ENCODE results near the gene CCNK. TPM values are rescaled to one million over a fixed set of nuclear protein-coding genes. Genes with fewer than 3 reads are reported as not detected.

Gene CCNK
- total RNA-seq, 4 donors from 2014 or later: 25.7 to 61.9 (median 37.0) TPM

GRCh38 chr14:99559286-99559990, 78.2 kb downstream of the CCNK start:
- Histone ChIP-seq H3K27me3 (no peaks in the 10 kb centered on the region), H3K27ac (no peak overlapping the region), H3K4me1 (peaks cover 0 to 65% (median 1%) of the 10 kb centered on the region in 4 donors), H3K9me3 (no peaks in the 10 kb centered on the region), H3K4me3 (no peak overlapping the region), H3K36me3 (no peaks in the 10 kb centered on the region)
- no peak for DNase-seq
- TF ChIP-seq CTCF (IDR thresholded peaks at IDR 0.05) (no peak), POLR2A (IDR thresholded peaks at IDR 0.05) (no peak)

- no peak overlapping the region for H3K27ac ChIP-seq
- no peaks in the 10 kb centered on the region for H3K27me3 ChIP-seq
- no peaks in the 10 kb centered on the region for H3K36me3 ChIP-seq
- peak in 1 of 3 donors; percentile 43 for DNase-seq
- TF ChIP-seq POLR2A (IDR thresholded peaks at IDR 0.05) (no peak), CTCF (IDR thresholded peaks at IDR 0.05) (no peak)
- no peak overlapping the region for H3K4me3 ChIP-seq
- H3K4me1 ChIP-seq: peaks cover 0 to 65% (median 1%) of the 10 kb centered on the region in 4 donors
- no peaks in the 10 kb centered on the region for H3K9me3 ChIP-seq
Observed at GRCh38 chr14:99560403-99560802, 79.2 kb downstream of the CCNK start.

GRCh38 chr14:99560922-99561683, 79.9 kb downstream of the CCNK start:
- TF ChIP-seq CTCF (IDR thresholded peaks at IDR 0.05) (no peak), POLR2A (IDR thresholded peaks at IDR 0.05) (no peak)
- H3K27me3 ChIP-seq: no peaks in the 10 kb centered on the region
- DNase-seq: peak in 1 of 3 donors; percentile 50
- H3K4me1 ChIP-seq: peaks cover 0 to 66% (median under 1%) of the 10 kb centered on the region in 4 donors
- H3K4me3 ChIP-seq: no peak overlapping the region
- H3K36me3 ChIP-seq: no peaks in the 10 kb centered on the region
- H3K9me3 ChIP-seq: no peaks in the 10 kb centered on the region
- peak overlapping the region in 1 of 4 donors; percentile 49 for H3K27ac ChIP-seq

GRCh38 chr14:99561864-99562263, 80.7 kb downstream of the CCNK start:
- Histone ChIP-seq H3K36me3 (no peaks in the 10 kb centered on the region), H3K4me3 (no peak overlapping the region), H3K27me3 (no peaks in the 10 kb centered on the region), H3K9me3 (no peaks in the 10 kb centered on the region), H3K4me1 (peaks cover 0 to 71% (median 2%) of the 10 kb centered on the region in 4 donors), H3K27ac (peak overlapping the region in 2 of 4 donors; percentile 46 to 49)
- no peak for TF ChIP-seq POLR2A (IDR thresholded peaks at IDR 0.05)
- TF ChIP-seq CTCF (IDR thresholded peaks at IDR 0.05): no peak
- no peak for DNase-seq

Small RNA genes lying within 50 kb of the gene (small RNA-seq; reads per million reads assigned to genes)
- gene RNU6-91P: 0 reads per million in 2 donors

Other genes starting within 250 kb of the CCNK start
- gene BCL11B, start 209.2 kb upstream of the CCNK start, total RNA-seq: 10 to 100 TPM in 2 of 4 donors, 1 to 10 TPM in 2; 7.7 to 10.2 (median 10.0) TPM
- 100 to 1,000 TPM in 1 of 4 donors, 10 to 100 TPM in 3; 61.9 to 120 (median 68.8) TPM for gene SETD3, start 550 bp upstream of the CCNK start, total RNA-seq
- gene CCDC85C, start 122.8 kb downstream of the CCNK start, total RNA-seq: 10 to 100 TPM; 19.8 to 98.1 (median 78.8) TPM
- 1 to 10 TPM in 2 of 4 donors, under 1 TPM in 2; 0.88 to 2.5 (median 1.0) TPM for gene HHIPL1, start 163.7 kb downstream of the CCNK start, total RNA-seq
- 1 to 10 TPM in 1 of 4 donors, under 1 TPM in 1, not detected in 2; 0.13 to 2.5 TPM for gene CYP46A1, start 202.9 kb downstream of the CCNK start, total RNA-seq

Measured in Peyer's patch (tissue), 4 donors.